Stimulated activated CD8-positive, alpha-beta memory T cell treated with anti-CD3 and anti-CD28 coated beads, Interleukin-15, amount 100 ng/mL, for 48 hours (primary cell): ENCODE results near the gene ERMARD.

Experiments
- DNase-seq, 2 donors: peaks; one replicate each; pipeline ENCODE4 v3.0.0-alpha.2; 2020; ENCODE audit warnings: low read depth in 2 of 2

ERMARD gene

DNA sequence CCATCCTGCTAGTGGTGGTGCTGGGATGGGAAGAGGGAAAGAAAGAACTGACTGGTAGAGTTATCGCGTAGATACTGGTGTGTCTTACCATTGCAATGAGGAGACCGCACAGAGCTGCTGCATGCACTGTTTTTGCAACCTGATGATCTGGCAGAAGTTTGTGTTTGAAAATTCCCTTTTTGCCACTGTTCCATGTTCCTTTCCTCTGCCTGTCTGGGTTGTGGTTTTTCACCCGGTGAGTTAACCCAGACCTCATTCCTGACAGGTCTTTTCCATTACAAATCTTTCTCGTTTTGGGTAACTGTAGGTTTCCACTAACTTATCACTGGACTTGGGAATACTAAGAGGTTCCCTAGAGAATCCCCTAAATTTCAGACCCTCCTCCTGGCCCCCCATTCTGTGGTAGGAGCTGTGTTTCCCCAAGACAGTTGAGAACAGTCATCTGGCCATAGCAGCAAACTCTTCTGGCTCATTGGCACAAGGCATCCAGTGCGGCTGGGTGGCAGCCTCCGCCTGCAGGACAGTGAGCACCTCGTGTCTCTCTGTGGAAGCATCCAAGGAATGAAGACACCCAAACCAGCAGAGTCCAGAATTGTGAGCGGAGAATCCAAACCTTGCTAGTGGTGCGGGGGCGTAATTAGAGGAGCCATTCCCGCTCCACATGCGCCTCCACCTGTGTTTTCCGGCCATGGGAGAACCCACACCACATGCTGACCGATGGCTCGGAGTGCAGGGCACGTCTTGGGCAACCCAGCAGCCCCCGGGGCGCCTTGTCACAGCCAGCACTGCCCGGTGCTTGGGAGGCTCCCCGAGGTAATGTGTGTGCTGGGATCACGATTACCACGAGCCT is 32.8 kb downstream of the ERMARD start:
- no peak for DNase-seq

DNA sequence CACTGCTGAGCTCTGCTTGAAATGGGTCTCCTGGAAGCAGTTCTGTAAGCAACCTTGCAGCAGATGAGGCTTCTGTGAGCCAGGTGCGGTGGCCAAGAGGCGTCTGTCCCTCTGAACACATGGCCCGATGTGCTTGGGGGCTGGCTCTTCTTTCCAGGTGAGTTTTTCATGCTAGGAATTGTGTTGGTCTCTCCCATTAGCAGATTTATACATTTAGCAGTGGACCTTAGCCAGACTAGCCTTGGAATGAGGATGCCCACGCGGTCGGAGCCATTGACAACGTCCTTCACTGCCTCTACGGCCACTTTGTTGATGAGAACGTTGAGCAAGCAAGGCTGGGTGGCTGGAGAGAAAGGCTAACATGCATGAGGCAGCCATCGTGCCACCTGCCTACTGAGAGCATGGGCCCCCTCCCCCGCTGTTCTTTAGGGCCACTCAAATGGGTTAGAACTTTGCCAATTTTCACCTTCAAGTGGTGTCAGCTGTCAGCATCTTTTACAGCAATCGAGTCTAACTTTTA is 33.5 kb downstream of the ERMARD start:
- no peak for DNase-seq

DNA sequence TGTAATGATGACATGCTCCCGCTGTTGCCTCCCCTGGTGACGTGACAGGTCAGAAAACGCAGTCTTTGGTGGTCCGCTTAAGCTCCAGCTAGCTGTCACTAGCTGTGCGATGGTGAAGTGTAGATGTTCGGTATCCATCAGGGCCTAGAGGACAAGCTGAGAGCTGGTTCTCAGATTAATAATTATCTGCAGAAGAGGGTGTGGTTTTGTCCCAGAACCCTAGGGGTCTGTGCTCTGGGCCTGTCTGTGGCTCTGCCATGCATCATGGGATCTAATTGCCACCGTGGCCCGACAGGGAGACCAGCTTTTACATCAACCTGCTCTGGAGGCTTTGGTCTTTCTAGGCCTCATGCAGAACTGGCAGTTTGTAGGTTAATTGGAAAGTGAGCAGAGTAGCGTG is 34.1 kb downstream of the ERMARD start:
- no peak for DNase-seq

DNA sequence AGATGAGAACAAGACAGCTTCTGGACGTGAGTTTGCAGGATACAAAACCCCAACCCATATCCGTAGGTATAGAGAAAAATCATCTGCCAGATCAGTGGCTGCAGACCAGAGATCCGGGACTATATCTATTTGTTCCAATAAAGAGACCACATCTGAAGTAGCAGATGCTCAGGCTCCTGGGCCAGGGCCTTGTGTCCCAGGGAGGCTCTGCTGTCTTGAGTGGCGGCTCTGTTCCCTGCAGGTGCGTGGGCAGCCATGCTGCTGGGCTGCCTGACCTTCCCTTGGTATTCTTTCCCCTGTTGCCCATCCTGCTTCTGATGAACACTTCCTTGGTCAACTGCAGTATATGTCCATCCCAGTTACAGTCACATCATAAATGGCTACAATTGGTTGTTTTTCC is 34.9 kb downstream of the ERMARD start:
- DNase-seq, result no peak

DNA sequence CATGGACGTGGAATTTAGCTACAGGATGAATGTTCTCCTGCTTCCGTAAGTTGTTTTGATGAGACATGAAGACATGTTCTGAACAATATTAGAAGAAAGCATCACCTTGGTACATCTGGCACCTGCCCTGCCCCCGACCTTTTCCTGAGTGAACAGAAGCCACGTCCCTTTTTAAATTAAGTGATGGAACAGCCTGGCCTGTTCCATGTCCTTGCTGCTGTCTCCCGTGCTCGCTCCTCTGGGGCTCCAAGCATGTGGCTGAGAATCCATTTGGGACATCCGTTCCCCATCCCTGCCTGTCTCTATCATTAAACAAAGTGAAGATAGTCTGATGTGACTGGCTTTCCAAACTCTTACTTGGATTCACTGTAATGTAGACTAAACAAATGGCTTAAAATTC is 36.4 kb downstream of the ERMARD start:
- DNase-seq, result no peak

DNA sequence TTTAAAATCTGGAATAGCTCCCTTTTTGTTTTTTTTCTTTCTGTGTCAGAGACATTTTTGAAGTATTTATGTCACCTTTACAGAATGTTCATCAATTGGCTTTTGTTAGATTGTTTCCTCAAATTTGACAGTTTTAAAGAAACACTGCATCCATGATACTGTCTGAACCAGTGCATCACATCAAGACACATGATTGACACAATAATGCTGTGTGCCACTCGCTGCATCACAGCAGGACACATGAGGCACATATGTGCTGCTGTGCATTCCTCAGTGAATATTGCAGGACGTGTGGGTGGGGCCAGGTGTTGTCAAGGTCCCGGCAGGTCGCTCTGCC is 37.4 kb downstream of the ERMARD start:
- no peak for DNase-seq

DNA sequence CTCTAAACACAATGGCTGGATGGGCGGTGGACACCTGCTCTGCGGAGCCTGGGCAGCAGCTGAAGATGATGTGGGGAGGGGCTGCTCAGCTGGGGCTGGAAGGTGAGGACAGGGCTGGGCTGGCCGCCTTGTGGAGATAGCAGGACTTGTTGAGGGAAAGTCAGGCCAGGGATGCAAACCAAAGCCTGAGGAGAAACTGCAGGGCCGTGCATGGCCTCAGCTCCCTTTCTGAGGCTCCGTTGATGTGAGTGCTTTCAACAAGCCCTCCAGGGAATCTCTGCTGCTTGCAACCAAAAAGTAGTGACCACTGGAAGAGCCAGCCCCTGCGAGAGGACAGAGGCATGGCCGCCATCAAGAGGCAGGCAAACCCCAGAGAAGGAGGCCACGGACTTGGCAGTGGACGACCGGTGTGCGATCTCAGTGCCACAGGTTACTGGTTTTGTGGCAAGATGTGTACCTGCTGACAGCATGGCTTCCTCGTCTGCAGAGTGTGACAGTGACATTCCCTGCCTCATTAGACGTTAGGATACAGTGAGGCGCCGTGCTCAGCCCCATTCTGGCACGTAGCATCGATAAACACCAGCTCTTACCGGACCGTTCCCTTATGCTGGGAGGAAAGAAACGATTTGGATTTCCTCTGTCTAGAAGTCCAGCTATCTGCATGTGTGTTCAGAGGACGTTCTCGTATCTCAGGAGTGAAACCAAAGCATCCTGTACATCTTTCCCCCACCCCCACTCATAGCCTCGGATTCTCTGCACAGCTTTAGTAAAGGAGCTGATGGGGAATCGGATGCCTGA is 37.9 kb downstream of the ERMARD start:
- DNase-seq, result no peak

DNA sequence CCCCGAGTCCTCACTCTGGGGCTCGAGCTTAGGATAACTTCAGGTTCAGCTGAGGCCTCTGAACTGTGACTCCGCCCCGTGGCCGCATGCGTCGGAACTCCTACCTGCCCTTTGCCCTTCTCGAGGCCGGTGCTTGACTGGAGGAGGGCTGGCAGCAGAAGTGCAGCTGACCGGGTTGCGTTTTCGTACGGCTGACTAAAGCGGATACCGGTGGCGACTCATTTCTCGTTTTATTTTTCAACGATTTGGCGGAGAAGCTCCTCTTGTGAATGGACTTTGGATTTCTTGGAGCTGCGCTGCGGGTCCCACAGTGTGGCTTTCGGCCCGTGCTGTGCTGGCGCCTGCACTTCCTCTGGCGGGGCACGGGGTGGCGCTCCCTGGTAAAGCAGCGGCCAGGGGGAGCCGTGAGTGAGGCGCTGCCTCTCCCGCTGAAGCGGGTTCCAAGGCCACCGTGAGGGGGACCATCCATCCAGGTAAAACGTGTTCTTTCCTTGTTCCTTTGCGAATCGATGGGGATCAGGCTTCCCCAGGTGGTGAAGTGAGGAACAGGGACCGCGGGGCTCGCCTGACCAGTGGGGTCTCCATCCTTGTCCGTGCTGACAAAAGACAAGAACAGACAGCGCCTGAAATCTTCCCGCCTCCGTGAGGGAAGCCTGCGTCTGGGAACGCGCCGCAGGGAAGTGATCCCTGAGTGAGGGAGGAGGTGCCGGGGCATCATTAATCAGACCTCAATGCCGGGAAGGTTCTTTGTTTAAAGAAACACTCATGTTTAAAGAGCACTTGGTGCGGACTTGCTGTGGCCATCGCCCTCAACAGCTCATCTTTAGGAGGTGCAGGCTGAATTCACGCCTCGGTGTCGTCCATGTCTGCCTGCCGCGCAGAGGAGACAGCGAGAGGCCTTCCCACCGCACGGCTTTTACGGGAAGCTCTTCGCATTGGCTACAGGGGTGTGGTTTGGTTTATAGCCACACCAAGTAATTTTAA is 38.8 kb downstream of the ERMARD start:
- peak; percentile 46 to 52 for DNase-seq

DNA sequence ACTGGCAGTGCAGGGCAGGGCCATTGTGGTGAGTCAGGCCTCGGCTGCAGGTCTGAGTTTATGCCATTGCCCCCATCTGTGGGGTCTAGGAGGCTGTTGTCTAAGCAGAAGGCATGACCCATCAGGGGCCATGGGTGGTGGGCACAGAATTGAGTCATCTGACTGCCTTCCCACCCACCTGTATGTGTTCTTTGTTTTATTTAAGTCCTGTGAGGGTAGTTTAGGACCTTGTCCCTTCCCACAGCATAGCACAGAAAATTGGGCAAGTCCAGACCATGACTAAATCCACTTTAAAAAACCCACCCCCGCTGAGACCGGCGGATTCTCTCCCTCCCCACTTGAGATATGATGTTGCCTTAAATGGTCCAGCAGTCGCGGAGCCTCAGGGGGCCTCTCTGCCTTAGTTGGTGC is 40.3 kb downstream of the ERMARD start:
- DNase-seq, result no peak

DNA sequence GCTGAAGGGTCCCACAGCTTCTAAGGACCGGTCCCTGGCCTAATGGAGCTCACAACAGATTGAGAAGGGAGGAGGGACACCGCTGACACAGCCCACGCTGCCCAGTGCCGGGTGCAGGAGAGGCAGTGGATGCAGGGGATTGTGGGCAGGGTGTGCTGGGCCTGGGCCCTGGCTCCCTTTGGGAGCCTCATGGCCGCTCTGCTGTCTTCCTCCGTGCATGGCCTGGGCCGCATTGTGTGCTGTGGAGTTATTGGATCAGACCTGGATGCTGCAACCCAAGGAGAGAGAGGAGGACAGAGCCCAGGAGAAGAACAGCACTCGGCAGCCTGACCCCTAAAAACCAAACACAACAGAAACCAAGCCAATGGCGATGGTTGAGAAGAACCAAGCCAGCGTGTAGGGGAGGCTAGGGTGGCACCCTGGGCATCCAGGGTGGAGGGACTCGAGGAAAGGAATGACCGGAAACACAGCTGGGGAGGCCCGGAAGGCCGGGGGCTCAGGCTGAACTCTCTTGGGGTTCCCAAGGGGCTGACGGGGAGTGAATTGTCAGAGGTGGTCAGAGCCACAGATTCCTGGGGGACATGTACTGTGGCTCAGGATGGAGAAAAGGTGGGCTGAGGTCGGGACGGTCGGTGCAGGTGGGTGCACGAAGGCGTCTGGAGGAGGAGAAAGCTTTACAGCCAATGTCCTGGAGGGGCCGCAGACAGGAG is 41.0 kb downstream of the ERMARD start:
- DNase-seq, result no peak

DNA sequence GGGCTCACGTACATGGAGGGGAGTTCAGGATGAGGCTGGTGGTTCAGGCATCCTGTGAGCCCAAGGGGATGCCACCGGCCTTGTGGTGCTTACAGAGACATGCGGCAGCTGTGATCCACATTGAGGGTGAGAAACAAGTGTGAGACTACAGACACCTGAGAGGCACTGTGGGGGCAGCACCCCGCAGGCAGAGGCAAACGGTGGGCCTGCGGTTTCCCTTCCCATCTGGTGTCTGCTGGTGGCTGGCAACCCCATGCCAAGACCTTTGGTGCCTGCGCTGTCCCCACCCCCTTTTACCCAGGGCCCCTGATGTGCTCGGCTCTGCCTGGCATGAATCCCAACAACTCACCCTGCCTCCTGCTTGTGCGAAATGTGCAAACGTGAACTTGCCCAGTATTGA is 42.0 kb downstream of the ERMARD start:
- DNase-seq, result no peak

DNA sequence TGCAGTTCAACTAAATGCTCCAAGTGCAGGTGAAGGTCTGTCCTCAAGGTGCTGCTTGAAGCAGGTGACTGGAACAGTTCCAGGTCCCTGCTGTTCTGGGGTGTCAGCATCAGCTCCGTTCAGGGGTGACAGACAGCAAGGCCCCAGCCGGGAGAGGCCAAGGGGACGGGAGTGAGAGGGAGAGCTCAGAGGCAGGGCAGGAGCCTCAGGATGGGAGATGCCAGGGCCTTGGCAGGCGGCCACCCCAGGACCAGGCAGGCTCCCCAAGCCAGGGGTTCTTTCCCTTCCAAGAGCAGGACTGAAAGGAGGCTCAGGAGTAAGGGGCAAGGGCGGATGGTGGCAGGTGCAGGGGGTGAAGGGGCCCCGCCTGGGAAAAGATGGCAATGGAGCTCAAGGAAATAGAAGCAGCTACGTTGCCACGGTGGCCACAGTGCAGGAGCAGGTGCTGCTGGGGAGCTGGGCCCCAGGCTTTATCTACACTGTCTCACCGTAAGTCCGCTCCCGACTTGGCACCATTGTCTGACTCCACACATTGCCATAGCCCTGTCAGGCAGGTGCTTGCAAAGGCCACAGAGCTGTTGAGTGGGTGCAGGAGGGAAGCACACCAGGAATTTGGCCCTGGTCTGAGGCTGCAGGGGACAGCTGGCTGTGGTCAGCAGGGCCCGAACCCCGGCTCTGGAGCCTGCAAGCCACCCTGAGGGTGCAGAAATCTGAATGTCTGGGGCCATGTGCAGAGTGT is 43.1 kb downstream of the ERMARD start:
- DNase-seq, result no peak

DNA sequence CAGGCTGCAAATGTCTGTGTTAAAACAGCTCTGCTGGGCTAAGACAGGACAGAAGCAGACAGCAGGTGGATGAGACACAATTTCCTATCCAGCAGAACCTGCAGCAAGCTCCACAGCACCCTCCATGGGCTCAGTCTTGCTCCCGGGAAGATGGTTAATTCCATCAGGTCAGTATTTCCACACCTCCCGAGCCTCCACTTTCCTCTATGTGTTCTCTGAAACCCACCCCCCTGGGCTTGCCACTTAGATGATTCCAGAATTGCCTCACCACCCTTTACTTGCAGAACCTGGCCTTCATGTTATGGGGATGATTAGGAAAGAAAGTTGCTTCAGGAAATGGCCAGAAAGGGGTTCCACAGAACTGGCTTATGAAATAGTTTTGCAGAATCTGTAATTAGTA is 43.8 kb downstream of the ERMARD start:
- no peak for DNase-seq

DNA sequence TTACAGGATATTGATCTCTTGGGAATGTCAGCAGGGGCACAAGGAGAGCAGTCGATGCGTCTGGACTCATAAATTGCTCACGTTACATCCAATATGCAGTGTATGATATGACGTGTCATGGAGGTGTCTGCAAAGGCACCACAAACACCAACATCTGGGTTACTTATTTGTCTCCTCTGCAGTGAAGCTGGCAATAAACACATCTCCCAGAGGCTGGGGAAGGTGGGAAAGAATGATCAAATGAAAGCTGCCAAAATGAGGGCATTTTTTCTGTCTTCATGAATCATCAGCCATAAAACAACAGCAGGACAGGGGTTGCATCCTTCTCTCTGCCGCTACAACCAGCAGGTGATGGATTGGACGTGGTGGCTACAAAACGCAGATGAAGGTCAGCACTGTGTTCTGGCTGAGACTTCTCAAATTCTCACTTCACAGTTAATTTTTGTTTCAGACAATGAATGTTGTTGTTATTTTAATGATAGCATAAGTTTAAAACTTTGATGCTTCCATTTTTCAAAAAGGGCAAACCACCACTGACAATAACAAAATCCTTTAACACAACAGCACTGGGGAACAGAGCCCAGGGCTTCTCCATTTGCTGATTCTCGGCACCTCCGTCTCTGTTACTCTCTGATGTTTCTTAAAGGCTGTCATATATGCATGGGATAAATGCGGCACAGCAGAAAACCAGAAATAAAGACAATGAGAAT is 47.5 kb downstream of the ERMARD start:
- DNase-seq, result no peak

DNA sequence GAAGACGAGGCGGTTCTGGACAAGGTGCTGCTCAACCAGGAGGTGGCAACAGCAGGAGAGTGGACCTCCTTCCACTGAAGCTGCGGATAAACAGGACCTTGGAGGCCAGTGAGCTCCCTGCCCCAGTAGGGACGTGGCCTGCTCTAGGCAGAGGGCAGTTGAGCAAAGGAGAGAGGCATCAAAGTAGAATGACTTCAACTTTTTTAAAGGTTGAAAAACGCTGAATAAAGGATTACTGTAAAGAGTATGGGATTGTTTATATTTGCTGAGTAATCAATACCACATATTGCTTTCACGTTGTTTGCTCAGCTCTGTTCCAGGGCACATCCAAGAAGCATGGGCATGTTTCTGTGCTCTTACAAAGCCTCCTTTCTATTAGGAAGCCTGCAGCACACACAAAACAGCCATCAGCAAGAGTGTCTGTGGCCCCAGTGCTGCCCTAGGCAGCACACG is 48.1 kb downstream of the ERMARD start:
- DNase-seq, result no peak

DNA sequence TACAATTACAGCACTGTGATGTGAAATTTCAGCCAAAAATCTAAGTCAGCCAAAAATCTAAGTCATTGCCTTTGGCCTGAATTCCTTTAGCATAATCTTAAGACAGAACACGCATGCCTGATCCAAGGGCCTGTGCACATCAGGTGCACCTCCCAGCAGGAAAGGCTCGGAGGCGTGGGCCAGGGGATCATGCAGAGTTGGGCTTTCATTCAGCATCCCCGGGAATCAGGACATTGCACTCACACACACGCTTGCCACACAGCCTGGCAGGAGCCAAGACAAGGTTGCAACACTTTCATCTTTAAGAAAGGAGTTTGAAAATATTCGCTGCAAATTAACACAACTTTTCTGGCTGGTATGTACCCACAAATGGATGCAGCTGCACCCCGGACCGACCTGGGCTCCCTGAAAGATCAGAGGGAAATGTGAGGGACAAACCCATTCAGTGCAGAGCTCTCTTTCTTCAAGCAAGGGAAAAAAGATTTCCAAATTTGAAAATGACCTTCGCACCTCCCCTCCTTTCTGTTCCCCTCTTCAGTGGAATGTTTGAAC is 48.8 kb downstream of the ERMARD start:
- no peak for DNase-seq

DNA sequence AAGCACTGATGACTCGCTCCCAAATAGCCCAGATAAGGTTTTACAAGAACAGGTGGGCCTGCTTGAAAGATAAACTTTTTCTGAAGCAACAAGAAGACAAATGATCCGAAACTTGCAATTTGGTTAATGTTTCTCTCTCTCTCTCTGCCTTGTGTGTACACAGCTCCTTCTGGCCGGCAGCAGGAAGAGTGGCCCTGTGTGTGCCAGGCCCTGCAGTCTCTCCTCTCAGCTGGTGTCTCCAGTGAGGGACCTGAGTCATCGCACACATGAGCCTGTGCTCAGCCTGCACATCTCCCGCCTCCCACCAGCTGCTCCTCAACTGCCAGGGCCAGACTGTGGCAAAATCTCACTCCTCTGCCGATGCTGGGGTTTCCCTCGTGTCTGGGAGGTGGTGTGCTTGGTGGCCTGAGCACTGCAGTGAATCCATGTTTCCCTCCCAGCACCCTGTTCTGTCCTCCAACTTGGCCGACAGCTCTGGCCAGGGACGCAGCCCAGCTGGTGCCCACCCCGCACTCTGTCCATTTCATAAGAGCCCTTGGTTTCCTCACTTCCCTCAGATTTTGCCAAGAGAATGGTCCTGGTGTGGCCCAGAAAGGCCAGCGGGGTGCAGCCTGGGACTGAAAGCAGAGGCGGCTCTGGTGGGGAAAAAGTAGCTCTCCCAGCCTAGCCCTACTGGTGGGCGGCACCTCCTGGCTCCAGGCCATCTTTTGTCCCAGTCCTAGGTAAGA is 49.4 kb downstream of the ERMARD start:
- peak in 1 of 2 donors; percentile 11 for DNase-seq

DNA sequence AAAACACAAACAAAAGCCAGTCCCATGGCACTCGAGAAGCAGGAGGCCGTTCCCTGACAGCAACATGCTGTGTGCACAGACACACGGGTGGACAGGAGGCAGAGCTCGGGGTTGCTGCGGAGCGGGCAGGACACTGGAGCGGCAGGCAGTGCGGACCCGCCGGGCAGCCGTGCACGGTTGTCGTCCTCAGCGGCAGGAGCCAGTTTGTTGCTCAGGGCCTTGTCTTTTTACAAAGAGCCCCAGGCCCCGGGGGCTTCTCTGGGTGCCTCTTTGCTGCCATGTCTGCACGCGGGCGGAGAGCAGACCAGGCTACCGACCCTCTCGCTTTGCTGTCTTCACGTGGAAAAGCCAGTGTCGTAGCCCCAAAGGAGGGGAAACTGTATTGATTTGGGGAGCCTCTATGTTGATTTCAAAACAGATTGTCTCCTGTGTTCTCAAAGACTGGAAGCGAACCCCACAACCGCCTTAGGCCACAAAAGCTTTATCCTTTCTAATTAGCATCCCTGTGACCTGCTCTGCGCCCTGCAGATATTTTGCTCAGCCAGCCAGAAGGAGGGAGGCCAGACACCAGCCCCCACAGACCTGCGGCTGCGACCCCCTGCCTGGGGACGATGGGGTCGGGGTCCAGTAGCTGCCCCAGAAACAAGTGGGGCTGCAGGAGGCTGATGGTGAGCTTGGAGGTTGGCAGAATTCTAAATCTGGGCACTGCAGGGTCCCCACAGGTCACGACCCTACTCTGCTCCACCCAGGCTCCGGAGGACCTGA is 50.2 kb downstream of the ERMARD start:
- DNase-seq, result no peak
